HAP-1 (cell line): Measurements from ENCODE around the gene IL6.
"Not testable (repeated sequence)": the region's sequence is repeated elsewhere in the genome, so short reads cannot be mapped to it uniquely, and the experiment has no call there.

Experiments used
- DNase-seq, 2 experiments: peaks; one replicate each; pipeline ENCODE4 v3.0.0-alpha.2; 2016 to 2020; ENCODE audit warnings: low spot score in 2 of 2
- H3K27me3 ChIP-seq: fragments of 250-450 bp; sonication (Bioruptor Pico); 2 replicates; pipeline ENCODE4 v1.5.1; 2020; ENCODE audit warnings: low read depth, mild to moderate bottlenecking, moderate library complexity
- H3K36me3 ChIP-seq: fragments of 250-450 bp; sonication (Bioruptor Pico); replicated peaks from 2 replicates; pipeline ENCODE4 v1.5.1; 2020; ENCODE audit warnings: mild to moderate bottlenecking
- H3K4me1 ChIP-seq: fragments of 250-450 bp; sonication (Bioruptor Pico); 2 replicates; pipeline ENCODE4 v1.5.1; 2020; ENCODE audit warnings: mild to moderate bottlenecking
- H3K4me3 ChIP-seq: fragments of 250-450 bp; sonication (Bioruptor Pico); 2 replicates; pipeline ENCODE4 v1.5.1; 2020; ENCODE audit warnings: mild to moderate bottlenecking, moderate library complexity
- H3K9me3 ChIP-seq: fragments of 250-450 bp; sonication (Bioruptor Pico); 2 replicates; pipeline ENCODE4 v1.5.1; 2020; ENCODE audit warnings: mild to moderate bottlenecking, moderate library complexity
- in situ Hi-C: fragments of 300-500 bp; cut with MboI; formaldehyde crosslinking; loops from 3 replicates; pipeline ENCODE4 v1.14.3; 2020; ENCODE audit warnings: low sequenced_read_pairs, inconsistent platforms, mixed read lengths

Gene IL6

GRCh38 chr7:22697322-22697859, 29.6 kb upstream of the IL6 start:
- no peaks in the 10 kb centered on the region for H3K36me3 ChIP-seq
- no peaks in the 10 kb centered on the region; the same call in 1 of the 2 replicates for H3K4me1 ChIP-seq
- in situ Hi-C loops: no loop called here
- H3K9me3 ChIP-seq: no peaks in the 10 kb centered on the region
- no peak overlapping the region for H3K4me3 ChIP-seq
- peaks cover 13% of the 10 kb centered on the region for H3K27me3 ChIP-seq
- DNase-seq: no peak

GRCh38 chr7:22697876-22698606, 29.0 kb upstream of the IL6 start:
- in situ Hi-C loops: no loop called here
- no peak overlapping the region for H3K4me3 ChIP-seq
- no peaks in the 10 kb centered on the region for H3K36me3 ChIP-seq
- no peak for DNase-seq
- no peaks in the 10 kb centered on the region; the same call in 1 of the 2 replicates for H3K4me1 ChIP-seq
- peaks cover 13% of the 10 kb centered on the region for H3K27me3 ChIP-seq
- H3K9me3 ChIP-seq: no peaks in the 10 kb centered on the region

- in situ Hi-C loops: no loop called here
- Histone ChIP-seq H3K4me3 (no peak overlapping the region), H3K36me3 (no peaks in the 10 kb centered on the region), H3K4me1 (no peaks in the 10 kb centered on the region; the same call in 1 of the 2 replicates), H3K27me3 (peaks cover 13% of the 10 kb centered on the region), H3K9me3 (no peaks in the 10 kb centered on the region)
- no peak for DNase-seq
These were observed 28.2 kb upstream of the IL6 start for GRCh38 chr7:22698767-22699166.

- in situ Hi-C loops: no loop called here
These were observed 26.4 kb upstream of the IL6 start for GRCh38 chr7:22700559-22701002.

GRCh38 chr7:22702516-22702915, 24.5 kb upstream of the IL6 start:
- H3K4me1 ChIP-seq: no peaks in the 10 kb centered on the region; the same call in 1 of the 2 replicates
- in situ Hi-C loops: no loop called here
- no peaks in the 10 kb centered on the region for H3K36me3 ChIP-seq
- peaks cover 6% of the 10 kb centered on the region; the same call in 1 of the 2 replicates for H3K27me3 ChIP-seq
- H3K4me3 ChIP-seq: no peak overlapping the region
- H3K9me3 ChIP-seq: no peaks in the 10 kb centered on the region
- DNase-seq: no peak

More at GRCh38 chr7:22700559-22701002, 26.4 kb upstream of the IL6 start:
- no peaks in the 10 kb centered on the region for H3K9me3 ChIP-seq
- no peak for DNase-seq
- H3K4me3 ChIP-seq: no peak overlapping the region
- no peaks in the 10 kb centered on the region; the same call in 1 of the 2 replicates for H3K4me1 ChIP-seq
- H3K36me3 ChIP-seq: no peaks in the 10 kb centered on the region
- H3K27me3 ChIP-seq: peaks cover 7% of the 10 kb centered on the region

GRCh38 chr7:22703107-22703855, 23.7 kb upstream of the IL6 start:
- H3K4me3 ChIP-seq, in situ Hi-C loops, H3K9me3 ChIP-seq, H3K4me1 ChIP-seq, H3K36me3 ChIP-seq, H3K27me3 ChIP-seq, DNase-seq: not testable (repeated sequence)

GRCh38 chr7:22703978-22704610, 22.9 kb upstream of the IL6 start:
- not testable (repeated sequence) for H3K4me1 ChIP-seq

GRCh38 chr7:22704722-22705121, 22.3 kb upstream of the IL6 start:
- H3K4me3 ChIP-seq, DNase-seq, H3K4me1 ChIP-seq, H3K9me3 ChIP-seq, in situ Hi-C loops, H3K36me3 ChIP-seq, H3K27me3 ChIP-seq: not testable (repeated sequence)

More at GRCh38 chr7:22703978-22704610, 22.9 kb upstream of the IL6 start:
- H3K9me3 ChIP-seq, H3K27me3 ChIP-seq, in situ Hi-C loops, H3K4me3 ChIP-seq, H3K36me3 ChIP-seq, DNase-seq: not testable (repeated sequence)

GRCh38 chr7:22705874-22706273, 21.1 kb upstream of the IL6 start:
- H3K4me1 ChIP-seq, DNase-seq, in situ Hi-C loops, H3K9me3 ChIP-seq, H3K27me3 ChIP-seq, H3K4me3 ChIP-seq, H3K36me3 ChIP-seq: not testable (repeated sequence)

- H3K36me3 ChIP-seq, H3K4me1 ChIP-seq, H3K9me3 ChIP-seq, H3K4me3 ChIP-seq, H3K27me3 ChIP-seq, in situ Hi-C loops, DNase-seq: not testable (repeated sequence)
These were observed 19.8 kb upstream of the IL6 start for GRCh38 chr7:22707026-22707691.

GRCh38 chr7:22708214-22708613, 18.8 kb upstream of the IL6 start:
- H3K9me3 ChIP-seq, H3K4me1 ChIP-seq, DNase-seq, in situ Hi-C loops, H3K4me3 ChIP-seq, H3K36me3 ChIP-seq, H3K27me3 ChIP-seq: not testable (repeated sequence)

GRCh38 chr7:22708677-22709061, 18.3 kb upstream of the IL6 start:
- in situ Hi-C loops, H3K4me1 ChIP-seq, DNase-seq, H3K9me3 ChIP-seq, H3K4me3 ChIP-seq, H3K27me3 ChIP-seq, H3K36me3 ChIP-seq: not testable (repeated sequence)

- not testable (repeated sequence) for H3K4me3 ChIP-seq
These were observed 17.8 kb upstream of the IL6 start for GRCh38 chr7:22709062-22709829.

More at GRCh38 chr7:22709062-22709829, 17.8 kb upstream of the IL6 start:
- H3K9me3 ChIP-seq, in situ Hi-C loops, H3K4me1 ChIP-seq, H3K36me3 ChIP-seq, DNase-seq, H3K27me3 ChIP-seq: not testable (repeated sequence)
